WTC11 (cell line): ENCODE measurements around the gene PCDHB8.

Experiments used
- CTCF ChIP-seq: fragments of 200-600 bp; IDR thresholded peaks from 2 replicates; pipeline ENCODE4 v1.8.0; 2022; ENCODE audit warnings: antibody characterized with exemption
- ESRRA ChIP-seq: sonication (generic); formaldehyde crosslinking; IDR thresholded peaks from 2 replicates; pipeline ENCODE4 v1.8.1; 2022; ENCODE audit warnings: mild to moderate bottlenecking, missing genetic modification reagents, borderline replicate concordance
- JUN ChIP-seq: sonication (generic); formaldehyde crosslinking; IDR thresholded peaks from 2 replicates; pipeline ENCODE4 v1.8.0; 2023; ENCODE audit warnings: mild to moderate bottlenecking, missing genetic modification reagents
- ZNF396 ChIP-seq: fragments of 250-450 bp; sonication (Bioruptor Pico); IDR thresholded peaks from 2 replicates; pipeline ENCODE4 v1.8.0; 2021; ENCODE audit warnings: mild to moderate bottlenecking, moderate library complexity, borderline replicate concordance
- TF ChIP-seq, protein P1 (sequence below): sonication (generic); formaldehyde crosslinking; IDR thresholded peaks from 2 replicates; pipeline ENCODE4 v1.8.1; 2023; ENCODE audit warnings: mild to moderate bottlenecking, moderate library complexity, missing genetic modification reagents

- TF ChIP-seq ZNF396 (CRISPR knock-in tag): no peak
- no peak for TF ChIP-seq JUN (CRISPR knock-in tag)
- TF ChIP-seq ESRRA (CRISPR knock-in tag): no peak
- no peak for TF ChIP-seq CTCF
- TF ChIP-seq, protein P1, sequence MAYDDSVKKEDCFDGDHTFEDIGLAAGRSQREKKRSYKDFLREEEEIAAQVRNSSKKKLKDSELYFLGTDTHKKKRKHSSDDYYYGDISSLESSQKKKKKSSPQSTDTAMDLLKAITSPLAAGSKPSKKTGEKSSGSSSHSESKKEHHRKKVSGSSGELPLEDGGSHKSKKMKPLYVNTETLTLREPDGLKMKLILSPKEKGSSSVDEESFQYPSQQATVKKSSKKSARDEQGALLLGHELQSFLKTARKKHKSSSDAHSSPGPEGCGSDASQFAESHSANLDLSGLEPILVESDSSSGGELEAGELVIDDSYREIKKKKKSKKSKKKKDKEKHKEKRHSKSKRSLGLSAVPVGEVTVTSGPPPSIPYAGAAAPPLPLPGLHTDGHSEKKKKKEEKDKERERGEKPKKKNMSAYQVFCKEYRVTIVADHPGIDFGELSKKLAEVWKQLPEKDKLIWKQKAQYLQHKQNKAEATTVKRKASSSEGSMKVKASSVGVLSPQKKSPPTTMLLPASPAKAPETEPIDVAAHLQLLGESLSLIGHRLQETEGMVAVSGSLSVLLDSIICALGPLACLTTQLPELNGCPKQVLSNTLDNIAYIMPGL (CRISPR knock-in tag): no peak
These were observed 41.8 kb upstream of the PCDHB8 start for GRCh38 chr5:141135718-141136266.
